Stimulated activated CD4-positive, alpha-beta T cell treated with anti-CD3 and anti-CD28 coated beads, TNF-alpha, amount 100 ng/mL, for 48 hours (primary cell): ENCODE results near the gene CADM2.
"Not testable (repeated sequence)": the region's sequence is repeated elsewhere in the genome, so short reads cannot be mapped to it uniquely, and the experiment has no call there.

Experiments
- DNase-seq, 3 donors: peaks; one replicate each; pipeline ENCODE4 v3.0.0-alpha.2; 2020; ENCODE audit warnings: low read depth in 3 of 3

Gene CADM2

DNA sequence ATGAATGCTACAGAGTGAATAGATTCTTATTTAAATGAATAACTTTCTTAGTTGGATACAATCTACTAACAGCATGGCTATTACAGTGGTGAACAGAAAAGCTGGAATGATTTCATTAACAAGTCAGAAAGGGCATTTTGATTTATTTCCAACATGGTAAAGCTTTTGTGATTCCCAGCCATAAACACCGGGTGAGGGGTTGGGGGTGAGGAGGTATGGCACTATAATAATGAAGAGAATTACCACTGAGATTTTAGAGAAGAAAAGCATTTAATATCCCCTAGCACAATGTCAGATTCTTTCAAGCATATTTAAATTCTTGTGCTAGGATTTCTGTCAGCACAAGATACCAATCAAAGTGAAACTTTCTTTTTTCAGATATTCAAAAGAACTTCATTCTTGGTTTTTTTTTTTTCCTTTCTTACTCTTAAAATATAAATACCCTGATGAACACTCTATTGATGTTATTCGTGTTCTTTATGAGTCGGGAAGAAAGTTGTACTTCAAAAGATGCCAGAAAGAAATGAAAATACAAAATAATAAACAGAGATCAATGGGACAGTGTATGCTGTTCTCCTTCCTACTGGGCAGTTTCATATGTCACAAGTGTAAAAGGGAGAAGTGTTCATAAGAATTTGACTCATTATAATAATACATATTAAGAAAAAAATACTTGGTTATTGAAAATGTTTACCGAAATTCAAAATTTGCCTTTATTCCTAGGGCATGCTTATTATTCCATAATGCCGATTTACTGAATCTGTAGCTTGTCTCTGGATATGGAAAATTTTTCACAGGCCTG lies 522.8 kb downstream of the CADM2 start:
- DNase-seq: no peak

DNA sequence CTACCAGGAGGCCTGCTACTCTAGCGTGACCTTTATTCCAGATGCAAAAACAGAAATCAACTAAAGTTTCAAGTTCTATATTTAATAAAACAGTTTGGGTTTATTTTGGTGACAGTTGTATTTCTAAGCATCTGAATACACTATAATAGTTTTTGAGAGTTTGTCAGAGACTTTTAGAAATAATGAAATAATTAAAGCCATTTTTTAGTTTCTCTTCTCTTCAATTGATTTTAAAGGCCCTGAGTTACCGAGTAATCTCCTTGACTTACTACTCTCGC lies 523.4 kb downstream of the CADM2 start:
- no peak for DNase-seq

DNA sequence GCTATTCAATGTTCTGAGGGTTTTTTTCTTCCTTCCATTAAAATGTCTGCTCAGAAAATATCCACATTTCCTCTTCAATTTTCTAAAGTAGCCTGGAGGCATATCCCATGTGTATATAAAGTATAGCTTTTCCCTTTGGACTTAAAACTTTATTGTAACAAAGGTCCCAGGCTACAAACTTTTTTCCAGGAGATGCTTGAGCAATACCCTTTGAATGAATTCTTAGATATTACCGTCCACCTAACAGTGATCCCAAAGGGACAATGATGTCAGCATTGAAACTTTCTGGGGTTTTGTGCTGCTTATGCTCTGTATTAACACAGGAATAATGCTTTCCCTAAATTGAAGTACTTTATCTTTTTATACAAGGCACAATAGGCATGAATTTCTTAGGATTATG lies 525.2 kb downstream of the CADM2 start:
- no peak for DNase-seq

DNA sequence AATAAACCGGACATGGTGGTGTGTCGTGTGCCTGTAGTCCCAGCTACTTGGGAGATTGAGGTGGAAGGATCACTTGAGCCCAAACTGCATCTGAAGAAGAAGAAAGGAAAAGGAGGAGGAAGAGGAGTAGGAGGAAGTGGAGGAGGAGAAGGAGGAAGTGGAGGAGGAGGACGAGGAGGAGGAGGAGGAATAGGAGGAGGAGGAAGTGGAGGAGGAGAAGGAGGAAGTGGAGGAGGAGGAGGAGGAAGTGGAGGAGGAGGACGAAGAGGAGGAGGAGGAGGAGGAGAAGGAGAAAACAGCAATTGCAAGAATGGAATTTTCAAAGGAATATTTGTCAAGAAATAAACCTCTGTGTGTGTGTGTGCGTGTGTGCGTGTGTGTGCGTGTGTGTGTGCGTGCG lies 528.6 kb downstream of the CADM2 start:
- no peak for DNase-seq

DNA sequence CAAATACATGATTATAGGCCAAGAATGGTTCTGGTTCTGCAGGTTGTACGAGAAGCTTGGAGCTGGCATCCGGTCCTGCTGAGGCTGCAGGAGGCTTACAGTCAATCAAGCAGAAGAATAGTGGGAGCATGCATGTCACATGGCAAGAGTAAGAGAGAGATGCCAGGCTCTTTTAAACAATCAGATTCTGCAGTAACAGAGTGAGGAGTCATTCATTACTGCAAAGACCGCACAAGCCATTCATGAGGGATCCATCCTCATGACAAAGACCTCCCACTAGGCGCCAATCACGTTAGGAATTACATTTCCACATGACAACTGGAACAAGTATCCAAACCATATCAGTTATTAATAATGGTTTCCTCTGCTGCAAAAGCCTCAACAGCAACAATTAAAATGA lies 536.8 kb downstream of the CADM2 start:
- DNase-seq: no peak

DNA sequence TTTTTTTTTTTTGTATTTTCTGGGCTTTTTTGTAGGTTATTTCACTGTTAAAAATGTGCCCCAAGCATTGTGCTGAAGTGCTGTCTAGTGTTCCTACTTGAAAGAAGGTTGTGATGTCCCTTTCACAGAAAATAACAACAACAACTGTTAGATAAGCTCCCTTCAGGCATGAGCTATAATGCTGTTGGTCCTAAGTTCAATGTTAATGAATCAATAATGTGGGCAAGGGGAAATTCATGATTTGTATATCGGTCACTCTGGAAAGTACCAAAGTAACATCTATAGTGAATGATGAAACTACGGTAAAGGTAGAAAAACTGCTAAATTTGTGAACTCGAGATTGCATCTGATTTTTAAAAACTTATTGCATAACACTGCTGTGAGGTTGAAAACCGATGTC lies 539.4 kb downstream of the CADM2 start:
- DNase-seq: no peak

DNA sequence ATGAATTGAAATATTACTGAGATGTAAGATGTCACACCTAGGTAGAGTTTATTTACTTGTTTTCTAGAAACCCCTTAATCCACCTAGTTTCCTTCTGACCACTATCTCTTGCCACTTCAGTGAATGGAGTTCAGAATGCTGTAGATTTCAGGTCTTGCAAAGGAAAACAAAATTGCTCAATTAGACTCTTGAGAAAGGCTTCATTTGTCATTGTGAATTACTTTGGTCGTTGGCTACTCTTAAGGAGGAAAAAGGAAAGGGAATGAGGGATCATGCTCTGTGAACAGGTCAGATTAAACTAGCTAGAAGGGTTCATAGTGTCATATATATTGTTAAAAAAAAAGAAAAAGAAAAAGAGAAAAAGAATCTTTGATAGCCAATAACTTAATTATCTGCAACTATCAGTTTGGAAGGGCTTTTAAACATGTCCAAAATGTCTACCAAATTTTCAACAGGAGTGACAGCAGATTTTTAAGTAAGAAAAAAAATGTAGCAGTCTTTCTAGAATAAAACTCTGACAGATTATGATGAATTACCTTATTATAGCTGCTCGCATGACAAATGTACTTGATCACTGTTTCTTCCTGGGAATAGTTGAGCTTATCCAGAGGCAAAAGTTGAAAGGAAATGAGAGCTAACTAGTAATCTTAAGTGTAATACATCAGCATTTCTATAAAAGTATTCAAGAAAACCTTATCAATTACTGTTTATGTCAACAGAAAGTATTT lies 543.5 kb downstream of the CADM2 start:
- DNase-seq: no peak

DNA sequence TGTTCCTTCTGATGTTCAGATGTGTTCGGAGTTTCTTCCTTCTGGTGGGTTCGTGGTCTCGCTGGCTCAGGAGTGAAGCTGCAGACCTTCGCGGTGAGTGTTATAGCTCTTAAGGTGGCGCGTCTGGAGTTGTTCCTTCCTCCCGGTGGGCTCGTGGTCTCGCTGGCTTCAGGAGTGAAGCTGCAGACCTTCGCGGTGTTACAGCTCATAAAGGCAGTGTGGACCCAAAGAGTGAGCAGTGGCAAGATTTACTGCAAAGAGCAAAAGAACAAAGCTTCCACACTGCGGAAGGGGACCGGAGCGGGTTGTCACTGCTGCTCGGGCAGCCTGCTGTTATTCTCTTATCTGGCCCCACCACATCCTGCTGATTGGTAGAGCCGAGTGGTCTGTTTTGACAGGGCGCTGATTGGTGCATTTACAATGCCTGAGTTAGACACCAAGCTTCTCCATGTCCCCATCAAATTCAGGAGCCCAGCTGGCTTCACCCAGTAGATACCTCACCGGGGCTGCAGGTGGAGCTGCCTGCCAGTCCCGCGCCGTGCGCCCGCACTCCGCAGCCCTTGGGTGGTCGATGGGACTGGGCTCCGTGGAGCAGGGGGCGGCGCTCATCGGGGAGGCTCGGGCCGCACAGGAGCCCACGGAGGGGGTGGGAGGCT lies 545.5 kb downstream of the CADM2 start:
- not testable (repeated sequence) for DNase-seq

DNA sequence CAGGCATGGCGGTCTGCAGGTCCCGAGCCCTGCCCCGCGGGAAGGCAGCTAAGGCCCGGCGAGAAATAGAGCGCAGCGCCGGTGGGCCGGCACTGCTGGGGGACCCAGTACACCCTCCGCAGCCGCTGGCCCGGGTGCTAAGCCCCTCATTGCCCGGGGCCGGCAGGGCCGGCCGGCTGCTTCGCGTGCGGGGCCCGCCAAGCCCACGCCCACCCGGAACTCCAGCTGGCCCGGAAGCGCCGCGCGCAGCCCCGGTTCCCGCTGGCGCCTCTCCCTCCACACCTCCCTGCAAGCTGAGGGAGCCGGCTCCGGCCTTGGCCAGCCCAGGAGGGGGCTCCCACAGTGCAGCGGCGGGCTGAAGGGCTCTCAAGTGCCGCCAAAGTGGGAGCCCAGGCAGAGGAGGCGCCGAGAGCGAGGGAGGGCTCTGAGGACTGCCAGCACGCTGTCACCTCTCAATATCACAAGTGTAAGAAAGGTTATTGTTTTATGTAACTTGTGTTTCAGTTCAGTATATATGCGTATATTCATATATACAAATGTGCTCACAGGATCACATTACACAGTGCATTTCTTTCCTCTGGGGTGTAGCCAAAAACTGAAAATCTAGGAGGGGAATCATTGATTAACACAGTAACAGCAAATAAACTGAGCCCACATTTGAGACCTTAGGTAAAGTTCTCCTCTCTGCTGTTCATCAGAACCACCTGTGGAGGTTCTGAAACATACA lies 546.2 kb downstream of the CADM2 start:
- not testable (repeated sequence) for DNase-seq

DNA sequence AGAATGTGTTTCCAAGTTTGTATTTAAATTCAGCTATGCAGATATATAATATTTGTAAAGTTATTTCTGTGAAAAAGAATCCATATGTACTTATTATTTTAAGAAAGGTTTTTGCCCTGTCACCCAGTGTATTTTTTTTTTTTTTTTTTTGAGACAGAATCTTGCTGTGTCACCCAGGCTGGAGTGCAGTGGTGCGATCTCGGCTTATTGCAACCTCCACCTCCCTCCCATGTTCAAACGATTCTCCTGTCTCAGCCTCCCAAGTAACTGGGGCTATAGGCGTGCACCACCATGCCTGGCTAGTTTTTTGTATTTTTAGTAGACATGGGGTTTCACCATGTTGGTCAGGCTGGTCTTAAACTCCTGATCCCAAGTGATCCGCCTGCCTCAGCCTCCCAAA lies 548.3 kb downstream of the CADM2 start:
- not testable (repeated sequence) for DNase-seq

DNA sequence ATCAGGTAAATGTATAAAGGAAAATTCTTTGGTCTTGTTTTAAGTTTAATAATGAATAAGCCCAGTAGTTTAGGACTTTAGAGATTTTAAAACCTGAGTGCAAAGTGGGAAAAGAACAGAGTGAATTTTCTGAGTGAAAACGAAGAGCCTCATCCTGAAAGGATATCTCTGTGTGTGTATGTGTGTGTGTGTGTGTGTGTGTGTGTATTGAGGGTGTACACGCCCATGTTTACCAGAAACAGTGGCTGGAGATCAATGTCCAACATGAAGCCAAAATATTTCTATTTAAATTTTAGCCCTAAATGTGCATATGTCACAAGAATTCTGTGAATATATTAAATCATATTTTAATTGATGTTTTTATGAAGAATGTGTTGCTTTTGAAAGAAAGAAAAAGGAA lies 549.9 kb downstream of the CADM2 start:
- DNase-seq: no peak

DNA sequence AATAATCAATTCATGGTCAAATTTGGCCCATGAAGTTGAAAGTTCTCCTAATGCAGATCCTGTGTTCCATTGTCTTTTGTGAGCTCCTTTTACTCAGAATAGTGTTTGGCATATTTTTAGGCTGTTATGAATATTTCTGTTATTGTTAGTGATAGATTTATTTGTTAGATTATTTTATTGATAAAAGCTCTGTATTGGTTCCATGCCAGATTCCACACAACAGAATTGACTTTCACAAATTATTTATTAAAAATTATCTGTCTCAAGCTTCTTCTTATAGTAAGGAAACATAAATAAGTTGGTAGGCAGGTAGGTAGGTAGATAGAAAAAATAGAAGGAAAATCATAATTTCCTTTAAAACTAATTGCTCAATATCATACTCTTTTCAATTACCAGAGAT lies 557.4 kb downstream of the CADM2 start:
- no peak for DNase-seq

DNA sequence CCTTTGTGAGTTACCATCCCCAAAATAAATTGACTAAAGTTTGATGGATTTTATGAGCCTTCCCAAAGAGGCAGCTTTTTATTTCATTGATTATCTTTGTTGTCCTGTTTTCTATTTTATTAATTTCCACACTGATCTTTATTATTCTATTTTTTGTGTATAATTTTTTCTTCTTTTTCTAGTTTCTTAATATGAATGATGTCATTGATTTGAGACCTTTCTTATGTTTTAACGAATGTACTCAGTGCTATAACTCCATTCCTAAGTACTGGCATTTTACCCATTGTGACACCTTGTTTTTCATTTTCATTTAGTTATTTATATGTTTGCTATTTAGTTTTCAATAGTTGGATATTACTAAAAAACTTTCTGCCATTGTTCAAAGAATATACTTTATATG lies 565.3 kb downstream of the CADM2 start:
- DNase-seq: no peak

DNA sequence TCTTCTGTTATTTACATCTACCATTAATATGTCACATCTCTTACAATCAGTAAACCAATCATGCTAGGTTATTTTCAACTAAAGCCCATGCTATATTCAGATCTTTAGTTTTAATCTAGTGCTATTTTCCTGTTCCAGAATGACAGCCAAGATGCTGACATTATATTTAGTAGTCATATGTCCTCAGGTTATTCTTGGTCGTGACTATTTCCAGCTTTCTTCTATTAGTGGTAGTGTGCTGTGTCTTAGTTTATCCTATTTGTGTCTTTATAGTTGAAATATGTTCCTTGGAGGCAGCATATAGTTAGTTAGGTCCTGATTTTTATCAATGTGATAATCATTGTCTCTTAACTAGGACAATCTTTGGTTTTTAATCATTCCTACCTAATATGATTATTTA lies 566.5 kb downstream of the CADM2 start:
- DNase-seq: no peak

DNA sequence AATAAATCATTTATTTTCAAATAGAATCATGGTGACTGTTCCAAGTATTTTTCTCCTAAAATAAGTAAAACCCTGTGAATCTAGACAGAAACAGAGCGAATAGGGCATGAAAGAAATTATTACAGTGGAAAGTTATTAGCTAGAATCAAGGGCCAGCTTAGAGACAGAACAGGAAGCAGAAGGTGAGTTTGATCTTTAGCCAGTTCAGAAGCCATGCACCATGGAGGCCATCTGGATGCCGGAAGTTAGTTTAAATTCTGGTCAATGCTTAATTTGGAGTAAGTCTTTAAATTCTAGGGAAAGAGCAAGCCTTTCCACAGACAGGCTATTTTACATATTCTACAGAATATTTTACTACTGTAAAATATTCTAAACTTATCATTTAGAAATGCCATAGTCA lies 574.8 kb downstream of the CADM2 start:
- DNase-seq: no peak

DNA sequence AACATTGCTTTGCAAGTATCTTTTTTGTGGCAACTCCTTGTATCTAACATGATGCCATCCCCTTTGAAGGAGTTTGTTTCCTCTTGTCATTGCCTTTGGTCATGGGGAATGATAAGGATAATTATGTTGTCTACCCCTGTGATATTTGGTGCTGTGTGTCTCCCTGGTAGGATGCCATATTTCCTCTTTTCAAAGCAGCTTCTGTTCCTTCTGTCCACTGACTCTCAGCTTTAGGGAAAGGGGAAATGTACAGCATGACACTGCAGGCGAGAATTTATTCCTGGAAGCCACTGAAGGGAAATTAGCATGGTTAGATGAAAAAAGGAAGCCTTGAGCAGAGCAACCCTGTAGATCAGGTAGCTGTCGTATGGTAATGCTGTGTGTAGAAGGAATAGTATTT lies 576.7 kb downstream of the CADM2 start:
- DNase-seq: no peak

DNA sequence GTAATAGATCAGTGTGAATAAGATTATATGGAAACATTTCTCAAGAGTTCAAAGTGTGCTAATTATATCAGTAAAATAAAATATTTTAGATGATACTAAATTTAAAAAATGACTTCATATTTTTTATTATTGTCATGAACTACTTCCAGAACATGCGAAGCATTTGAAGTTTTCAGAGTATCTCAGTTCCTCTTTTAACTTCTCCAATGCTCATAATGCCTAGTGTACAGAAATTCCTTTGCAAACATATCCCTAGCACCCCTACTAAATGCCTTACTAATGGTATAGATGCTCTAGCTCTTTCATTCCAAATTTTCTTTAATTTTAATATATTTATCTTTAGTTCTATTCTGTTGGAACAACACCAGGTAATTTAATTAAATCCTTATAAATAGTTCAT lies 580.4 kb downstream of the CADM2 start:
- DNase-seq: no peak

DNA sequence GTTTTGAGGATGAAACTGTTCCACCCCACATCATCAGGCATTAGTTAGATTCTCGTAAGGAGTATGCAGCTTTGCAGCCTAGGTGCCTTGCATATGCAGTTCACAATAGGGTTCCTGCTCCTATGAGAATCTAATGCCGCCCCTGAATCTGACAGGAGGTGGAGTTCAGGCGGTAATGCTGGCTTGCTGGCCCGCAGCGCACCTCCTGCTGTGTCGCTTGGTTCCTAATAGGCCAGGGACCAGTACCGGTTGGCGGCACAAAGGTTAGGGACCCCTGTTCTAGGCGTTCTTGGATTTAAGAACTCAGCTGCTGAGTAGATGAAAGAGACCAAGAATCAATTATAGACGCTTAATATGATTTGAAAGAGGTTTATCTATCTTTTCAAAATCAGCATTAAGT lies 595.4 kb downstream of the CADM2 start:
- DNase-seq: no peak

DNA sequence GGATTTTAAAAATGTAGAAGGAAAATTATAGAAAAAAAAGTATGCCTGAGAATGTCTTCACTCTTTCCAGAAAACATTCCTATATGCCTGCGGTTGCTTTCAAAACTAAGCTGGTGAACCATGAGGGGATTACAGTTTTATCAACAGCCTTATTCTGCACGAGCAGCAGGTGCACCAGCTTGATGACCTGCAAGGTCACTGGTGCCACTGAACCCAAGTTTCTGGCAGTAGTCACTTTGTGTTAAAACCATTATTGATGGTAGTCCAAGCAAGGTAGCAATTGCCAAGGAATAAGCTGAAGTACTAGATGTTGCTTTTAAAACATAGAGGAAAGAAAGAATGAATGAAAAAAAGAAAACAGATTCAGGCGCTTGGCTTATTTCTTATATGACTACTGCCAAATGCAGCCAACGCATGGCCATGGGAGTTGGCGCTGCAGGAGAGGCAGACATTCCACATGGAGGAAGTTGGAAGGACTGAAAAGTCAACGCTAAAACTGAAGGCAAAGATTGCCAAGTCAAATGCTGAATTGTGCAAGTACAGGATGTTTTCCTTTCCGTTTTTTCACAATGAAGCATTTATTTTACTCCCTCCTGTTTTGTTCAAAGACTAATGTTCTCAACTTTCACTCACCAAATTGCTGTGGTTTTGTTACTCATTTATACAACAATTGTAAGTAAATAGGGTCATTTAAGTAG lies 601.4 kb downstream of the CADM2 start:
- DNase-seq: no peak

DNA sequence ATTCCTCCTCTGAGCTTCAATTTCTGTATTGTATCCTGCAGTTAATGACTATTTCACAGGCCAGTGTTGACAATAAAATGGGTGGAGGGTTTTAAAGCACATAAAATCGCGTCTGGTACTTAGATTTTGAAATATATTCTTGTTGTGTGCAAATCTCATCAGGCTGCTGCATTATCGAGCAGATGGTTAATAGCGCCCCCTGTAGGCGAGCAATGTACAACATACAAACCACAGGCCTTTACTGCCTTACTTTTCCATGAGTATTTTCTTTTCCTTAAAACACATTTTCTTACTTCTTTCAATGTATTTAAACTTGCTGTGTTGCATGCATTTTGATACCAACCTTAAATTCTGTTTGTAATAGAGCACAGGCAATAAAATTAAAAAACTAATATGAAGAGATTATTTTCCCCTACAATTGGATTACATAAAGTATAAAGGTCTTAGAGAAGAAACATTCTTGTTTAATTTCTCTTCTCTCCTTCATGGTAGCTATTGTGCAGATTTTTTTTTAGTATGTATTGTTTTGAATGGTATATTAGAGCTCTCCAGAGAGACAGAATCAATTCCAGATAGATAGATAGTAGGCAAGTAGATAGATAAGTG lies 608.4 kb downstream of the CADM2 start:
- DNase-seq: peak in 1 of 3 donors; percentile 4

DNA sequence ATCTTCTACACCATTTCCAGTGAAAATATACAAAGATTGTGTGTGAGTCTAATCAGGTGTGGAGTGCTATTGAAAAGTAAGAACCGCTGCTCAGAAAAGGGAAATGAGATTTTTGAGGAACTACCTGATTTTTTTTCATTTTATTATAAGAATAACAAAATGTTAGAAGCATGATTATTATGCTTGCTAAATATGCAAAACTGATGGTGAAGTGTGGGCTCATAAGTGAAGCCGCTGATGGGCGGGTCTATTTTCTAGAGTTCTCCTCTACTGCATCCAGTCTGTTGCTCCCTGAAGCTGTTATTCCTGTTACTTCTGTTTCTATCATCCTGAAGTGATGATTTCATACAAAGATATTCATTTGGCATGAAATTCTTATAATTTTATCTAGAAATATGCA lies 612.0 kb downstream of the CADM2 start:
- DNase-seq: no peak
